ENCODE measurements around the gene MPZL2.

MPZL2 gene

GRCh38 chr11:118263695-118264568, at the start of gene MPZL2:
Gene MPZL2, minus strand, starts transcription at chr11:118264297. Its CDS starts 144 bp downstream, at chr11:118264153.
- Histone ChIP-seq H3K9me3 (ENCODE audit: severe bottlenecking) (no peaks in the 10 kb centered on the region), H3K4me3 (ENCODE audit: severe bottlenecking) (peak within 1 kb of the TSS; percentile 63), H3K27me3 (ENCODE audit: insufficient read depth, poor library complexity, severe bottlenecking) (no peaks in the 10 kb centered on the region), H3K4me1 (ENCODE audit: insufficient read depth, poor library complexity, severe bottlenecking) (peaks cover 44% of the 10 kb centered on the region), H3K27ac (ENCODE audit: poor library complexity, severe bottlenecking) (peak within 1 kb of the TSS; percentile 92), H3K36me3 (ENCODE audit: low read depth) (peaks cover 40% of the 10 kb centered on the region)
- ATAC-seq (ENCODE audit: low read depth), result peak; percentile 89
- peak; percentile 29 for TF ChIP-seq CTCF (IDR thresholded peaks at IDR 0.05; ENCODE audit: poor library complexity, severe bottlenecking)
- peak; percentile 94 for DNase-seq (ENCODE audit: low spot score)

GRCh38 chr11:118313242-118313641, 49.1 kb upstream of the MPZL2 start:
- no peaks in the 10 kb centered on the region for H3K9me3 ChIP-seq (ENCODE audit: severe bottlenecking)
- no peaks in the 10 kb centered on the region for H3K27me3 ChIP-seq (ENCODE audit: insufficient read depth, poor library complexity, severe bottlenecking)
- ATAC-seq (ENCODE audit: low read depth) (no peak), DNase-seq (ENCODE audit: low spot score) (no peak)
- no peak overlapping the region for H3K27ac ChIP-seq (ENCODE audit: poor library complexity, severe bottlenecking)
- no peak overlapping the region for H3K4me3 ChIP-seq (ENCODE audit: severe bottlenecking)
- no peak for TF ChIP-seq CTCF (IDR thresholded peaks at IDR 0.05; ENCODE audit: poor library complexity, severe bottlenecking)
- peaks cover 10% of the 10 kb centered on the region for H3K4me1 ChIP-seq (ENCODE audit: insufficient read depth, poor library complexity, severe bottlenecking)
- H3K36me3 ChIP-seq (ENCODE audit: low read depth), result no peaks in the 10 kb centered on the region

GRCh38 chr11:118312328-118312727, 48.2 kb upstream of the MPZL2 start:
- H3K27ac ChIP-seq (ENCODE audit: poor library complexity, severe bottlenecking), result no peak overlapping the region
- H3K36me3 ChIP-seq (ENCODE audit: low read depth), result no peaks in the 10 kb centered on the region
- no peak overlapping the region for H3K4me3 ChIP-seq (ENCODE audit: severe bottlenecking)
- H3K9me3 ChIP-seq (ENCODE audit: severe bottlenecking), result no peaks in the 10 kb centered on the region
- DNase-seq (ENCODE audit: low spot score), result no peak
- TF ChIP-seq CTCF (IDR thresholded peaks at IDR 0.05; ENCODE audit: poor library complexity, severe bottlenecking), result no peak
- ATAC-seq (ENCODE audit: low read depth), result no peak
- no peaks in the 10 kb centered on the region for H3K27me3 ChIP-seq (ENCODE audit: insufficient read depth, poor library complexity, severe bottlenecking)
- H3K4me1 ChIP-seq (ENCODE audit: insufficient read depth, poor library complexity, severe bottlenecking), result peaks cover 10% of the 10 kb centered on the region

GRCh38 chr11:118311518-118311917, 47.4 kb upstream of the MPZL2 start:
- DNase-seq (ENCODE audit: low spot score) (no peak), ATAC-seq (ENCODE audit: low read depth) (no peak)
- no peak for TF ChIP-seq CTCF (IDR thresholded peaks at IDR 0.05; ENCODE audit: poor library complexity, severe bottlenecking)
- no peaks in the 10 kb centered on the region for H3K27me3 ChIP-seq (ENCODE audit: insufficient read depth, poor library complexity, severe bottlenecking)
- no peak overlapping the region for H3K4me3 ChIP-seq (ENCODE audit: severe bottlenecking)
- H3K4me1 ChIP-seq (ENCODE audit: insufficient read depth, poor library complexity, severe bottlenecking), result peaks cover 5% of the 10 kb centered on the region
- H3K36me3 ChIP-seq (ENCODE audit: low read depth), result no peaks in the 10 kb centered on the region
- no peaks in the 10 kb centered on the region for H3K9me3 ChIP-seq (ENCODE audit: severe bottlenecking)
- no peak overlapping the region for H3K27ac ChIP-seq (ENCODE audit: poor library complexity, severe bottlenecking)

Measured in RWPE2 (cell line).